ENCODE results near the gene HMOX2. TPM values are rescaled to one million over a fixed set of nuclear protein-coding genes. Genes with fewer than 3 reads are reported as not detected.

Gene HMOX2
- total and polyA plus RNA-seq, 7 donors, result 20.8 to 49.0 (median 23.3) TPM

DNA sequence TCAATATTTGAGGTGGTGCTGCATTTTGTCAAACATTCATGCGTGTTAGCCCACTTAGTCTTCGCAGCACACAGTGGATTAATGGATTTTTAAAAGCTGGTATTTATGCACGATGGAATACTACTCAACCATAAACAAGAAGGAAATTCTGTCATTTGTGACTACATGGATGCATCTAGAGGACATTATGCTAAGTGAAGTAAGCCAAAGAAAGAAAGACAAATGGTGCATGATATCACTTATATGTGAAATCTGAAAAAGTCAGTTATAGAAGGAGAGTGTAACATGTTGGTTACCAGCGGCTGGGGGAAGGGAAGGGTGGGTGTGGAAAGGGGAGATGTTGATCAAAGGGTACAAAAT is 23.0 kb downstream of the HMOX2 start:
- no peaks in the 10 kb centered on the region for H3K9me3 ChIP-seq
- H3K36me3 ChIP-seq (ENCODE audit: insufficient read depth in 1 of 2, low read depth in 1 of 2), result peaks cover 0 to 8% of the 10 kb centered on the region in 2 donors
- 98 to 100% (median 99%) methylated on average over 4 of the region's 4 CpGs for WGBS, 3 donors
- no peak for ATAC-seq
- DNase-seq, result no peak
- H3K27me3 ChIP-seq (ENCODE audit: insufficient read depth in 3 of 3, low read length in 2 of 3), result no peaks in the 10 kb centered on the region
- TF ChIP-seq, protein P1, sequence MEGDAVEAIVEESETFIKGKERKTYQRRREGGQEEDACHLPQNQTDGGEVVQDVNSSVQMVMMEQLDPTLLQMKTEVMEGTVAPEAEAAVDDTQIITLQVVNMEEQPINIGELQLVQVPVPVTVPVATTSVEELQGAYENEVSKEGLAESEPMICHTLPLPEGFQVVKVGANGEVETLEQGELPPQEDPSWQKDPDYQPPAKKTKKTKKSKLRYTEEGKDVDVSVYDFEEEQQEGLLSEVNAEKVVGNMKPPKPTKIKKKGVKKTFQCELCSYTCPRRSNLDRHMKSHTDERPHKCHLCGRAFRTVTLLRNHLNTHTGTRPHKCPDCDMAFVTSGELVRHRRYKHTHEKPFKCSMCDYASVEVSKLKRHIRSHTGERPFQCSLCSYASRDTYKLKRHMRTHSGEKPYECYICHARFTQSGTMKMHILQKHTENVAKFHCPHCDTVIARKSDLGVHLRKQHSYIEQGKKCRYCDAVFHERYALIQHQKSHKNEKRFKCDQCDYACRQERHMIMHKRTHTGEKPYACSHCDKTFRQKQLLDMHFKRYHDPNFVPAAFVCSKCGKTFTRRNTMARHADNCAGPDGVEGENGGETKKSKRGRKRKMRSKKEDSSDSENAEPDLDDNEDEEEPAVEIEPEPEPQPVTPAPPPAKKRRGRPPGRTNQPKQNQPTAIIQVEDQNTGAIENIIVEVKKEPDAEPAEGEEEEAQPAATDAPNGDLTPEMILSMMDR (IDR thresholded peaks at IDR 0.05), result no peak
- no peak overlapping the region for H3K4me3 ChIP-seq
- intact Hi-C loops (cut with DNase I), result no loop called here
- peaks cover 31% of the 10 kb centered on the region for H3K4me1 ChIP-seq
- no peak overlapping the region for H3K27ac ChIP-seq

DNA sequence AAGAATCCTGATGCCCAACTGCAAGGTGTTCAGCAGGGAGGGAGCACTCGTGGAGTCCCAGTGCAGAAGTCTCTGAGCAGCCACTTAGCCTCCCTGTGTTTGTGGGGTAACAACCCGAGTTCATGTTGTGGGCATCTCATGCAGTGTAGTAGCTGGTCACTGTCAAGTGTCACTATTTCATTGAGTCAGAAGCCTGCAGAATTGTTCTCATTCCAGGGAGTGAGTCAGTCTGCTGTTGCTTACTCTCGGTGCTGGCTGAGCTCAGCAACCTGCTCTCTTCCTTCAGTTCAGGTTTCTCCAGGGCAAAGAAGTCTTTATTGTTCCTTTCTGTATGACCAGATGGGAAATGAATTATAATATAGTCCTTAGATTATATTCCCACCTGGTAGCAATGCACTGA is 24.1 kb downstream of the HMOX2 start:
- peak overlapping the region; percentile 70 for H3K27ac ChIP-seq
- intact Hi-C loops (cut with DNase I), result loop anchor here in 1 of 2 donors (10.0 kb wide), 1 partner anchor 455 kb away; the partner anchor contains the start of gene SEC14L5
- no peak overlapping the region for H3K4me3 ChIP-seq
- 45 to 54% (median 53%) methylated on average over 3 of the region's 3 CpGs for WGBS, 3 donors
- TF ChIP-seq, protein P1 (IDR thresholded peaks at IDR 0.05), result no peak
- H3K36me3 ChIP-seq (ENCODE audit: insufficient read depth in 1 of 2, low read depth in 1 of 2), result peaks cover 0 to 11% of the 10 kb centered on the region in 2 donors
- DNase-seq, result peak in 1 of 2 donors; percentile 21
- peaks cover 25% of the 10 kb centered on the region for H3K4me1 ChIP-seq
- no peaks in the 10 kb centered on the region for H3K9me3 ChIP-seq
- no peaks in the 10 kb centered on the region for H3K27me3 ChIP-seq (ENCODE audit: insufficient read depth in 3 of 3, low read length in 2 of 3)
- peak; percentile 89 to 95 (median 92) for ATAC-seq

DNA sequence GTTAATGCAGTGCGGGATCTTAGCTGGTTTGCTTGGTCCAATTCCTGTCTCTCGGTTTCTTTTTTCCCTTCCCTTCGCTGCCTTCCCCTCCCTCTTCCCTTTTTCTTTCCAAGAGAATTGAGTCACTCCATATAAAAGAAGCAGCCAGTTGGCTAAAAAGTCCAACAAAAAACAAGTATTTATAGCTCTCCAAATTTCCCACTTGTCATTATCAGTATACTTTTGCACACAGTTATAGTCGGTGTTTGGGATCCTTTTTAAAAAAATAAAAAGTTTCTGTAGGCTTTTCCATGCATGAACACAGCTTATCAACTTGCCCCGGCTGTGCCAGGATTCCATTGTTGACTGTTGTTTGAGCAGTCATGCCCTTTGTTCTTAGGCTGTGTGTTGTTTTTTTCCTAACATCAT is 24.9 kb downstream of the HMOX2 start:
- Histone ChIP-seq H3K36me3 (ENCODE audit: insufficient read depth in 1 of 2, low read depth in 1 of 2) (peaks cover 0 to 19% of the 10 kb centered on the region in 2 donors), H3K4me3 (no peak overlapping the region), H3K27ac (peak overlapping the region; percentile 70), H3K9me3 (no peaks in the 10 kb centered on the region), H3K27me3 (ENCODE audit: insufficient read depth in 3 of 3, low read length in 2 of 3) (no peaks in the 10 kb centered on the region), H3K4me1 (peaks cover 17% of the 10 kb centered on the region)
- DNase-seq, result no peak
- 31 to 49% (median 33%) methylated on average over 5 of the region's 5 CpGs for WGBS, 3 donors
- peak in 1 of 4 donors; percentile 31 for ATAC-seq
- TF ChIP-seq, protein P1 (IDR thresholded peaks at IDR 0.05), result no peak
- intact Hi-C loops (cut with DNase I), result loop anchor here in 1 of 2 donors (10.0 kb wide), 1 partner anchor 454 kb away; the partner anchor contains the start of gene SEC14L5

DNA sequence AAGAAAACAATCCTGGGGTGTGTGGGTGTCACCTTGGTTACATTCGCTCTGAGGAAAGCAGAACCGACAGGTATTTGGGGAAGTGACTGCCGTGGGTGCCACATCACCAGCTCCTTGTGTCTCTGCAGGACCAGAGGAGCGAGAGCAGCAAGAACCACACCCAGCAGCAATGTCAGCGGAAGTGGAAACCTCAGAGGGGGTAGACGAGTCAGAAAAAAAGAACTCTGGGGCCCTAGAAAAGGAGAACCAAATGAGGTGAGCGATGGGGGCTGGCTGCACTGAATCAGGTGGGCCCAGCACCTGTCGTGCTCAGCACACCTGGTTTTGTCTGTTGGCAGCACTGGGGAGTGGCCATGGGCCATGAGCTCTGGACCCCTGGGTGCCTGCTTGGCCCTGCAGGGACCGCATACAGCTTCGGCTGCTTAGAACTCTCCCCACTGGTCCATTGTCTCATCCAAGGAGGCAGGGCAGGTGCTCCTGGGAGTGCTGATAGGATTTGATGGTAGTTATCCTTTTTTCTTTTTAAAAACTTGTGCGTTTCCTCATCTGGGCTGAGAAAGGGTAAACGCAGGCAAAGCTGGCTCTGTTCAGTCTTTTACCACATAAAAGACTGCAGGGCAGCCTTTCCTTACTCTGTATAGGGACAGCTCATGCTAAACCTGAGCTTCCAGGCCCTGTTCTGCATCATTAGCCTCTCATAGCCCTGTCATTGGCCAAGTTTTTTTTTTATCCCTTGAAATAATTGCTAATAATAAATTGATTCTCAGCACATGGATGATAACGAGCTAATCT is 29.4 kb downstream of the HMOX2 start:
- Histone ChIP-seq H3K27ac (no peak overlapping the region), H3K36me3 (ENCODE audit: insufficient read depth in 1 of 2, low read depth in 1 of 2) (peaks cover 0 to 52% of the 10 kb centered on the region in 2 donors), H3K27me3 (ENCODE audit: insufficient read depth in 3 of 3, low read length in 2 of 3) (no peaks in the 10 kb centered on the region), H3K4me3 (no peak overlapping the region), H3K4me1 (peaks cover 7% of the 10 kb centered on the region), H3K9me3 (no peaks in the 10 kb centered on the region)
- TF ChIP-seq, protein P1 (IDR thresholded peaks at IDR 0.05), result no peak
- 85 to 91% (median 90%) methylated on average over 13 of the region's 13 CpGs for WGBS, 3 donors
- intact Hi-C loops (cut with DNase I), result loop anchor here (1.0 to 10.0 kb wide), 3 partner anchors 43 to 449 kb away; partner anchors contain the start of gene SEC14L5 (in 1 of the 2)
- ATAC-seq, result no peak
- DNase-seq, result no peak

Data from psoas muscle (tissue), 8 donors.